OCI-LY7 (cell line): Measurements from ENCODE around the gene MAGEF1. TPM values are rescaled to one million over a fixed set of nuclear protein-coding genes. Genes with fewer than 3 reads are reported as not detected.

ENCODE experiments used
- BruUV-seq: library from RNA; stranded (reverse); fragments of 400-500 nt; replicated peaks from 2 replicates; lab custom pipeline; 2021; lab: Mats Ljungman, UMichigan
- CTCF ChIA-PET: fragments of 300-600 bp; sonication (Branson Sonifier 250); formaldehyde crosslinking; loops from one replicate; lab custom pipeline; 2022; ENCODE audit warnings: antibody characterized with exemption; ENCODE audit not compliant: unreplicated experiment; lab: Charles Lee
- POLR2A ChIA-PET: fragments of 300-600 bp; sonication (Branson Sonifier 250); formaldehyde crosslinking; loops from one replicate; lab custom pipeline; 2022; ENCODE audit warnings: antibody characterized with exemption; lab: Charles Lee
- DNase-seq: peaks from one replicate; pipeline ENCODE4 v3.0.0-alpha.2; 2015; ENCODE audit warnings: low spot score
- H2AFZ ChIP-seq: fragments of 200-600 bp; sonication (generic), shearing (Covaris generic); 2 replicates; pipeline ENCODE4 v1.6.1; 2014; ENCODE audit warnings: mild to moderate bottlenecking, antibody characterized with exemption, low read length, moderate library complexity
- H3K27ac ChIP-seq: fragments of 200-600 bp; sonication (generic); 2 replicates; pipeline ENCODE4 v1.5.1; 2014; ENCODE audit warnings: mixed run types, low read depth, mild to moderate bottlenecking, moderate library complexity, low read length, inconsistent platforms; ENCODE audit not compliant: poor library complexity, severe bottlenecking
- H3K36me3 ChIP-seq: fragments of 200-600 bp; sonication (generic); 2 replicates; pipeline ENCODE4 v1.6.1; 2014; ENCODE audit warnings: mild to moderate bottlenecking, antibody characterized with exemption, low read length, moderate library complexity, mixed read lengths; ENCODE audit not compliant: insufficient read depth
- H3K4me1 ChIP-seq: fragments of 200-600 bp; sonication (generic); 2 replicates; pipeline ENCODE4 v1.5.1; 2014; ENCODE audit warnings: mild to moderate bottlenecking, low read length; ENCODE audit not compliant: insufficient read depth, poor library complexity, severe bottlenecking
- H3K4me2 ChIP-seq: fragments of 200-600 bp; sonication (generic); 2 replicates; pipeline ENCODE4 v1.6.1; 2014; ENCODE audit warnings: mild to moderate bottlenecking, low read length
- H3K4me3 ChIP-seq: fragments of 200-600 bp; sonication (generic); 2 replicates; pipeline ENCODE4 v1.5.1; 2014; ENCODE audit warnings: mild to moderate bottlenecking, low read depth, low read length; ENCODE audit not compliant: poor library complexity, severe bottlenecking
- H3K79me2 ChIP-seq: fragments of 200-600 bp; sonication (generic); 2 replicates; pipeline ENCODE4 v1.6.1; 2016; ENCODE audit warnings: low read depth, mild to moderate bottlenecking, low read length, moderate library complexity, mixed read lengths; ENCODE audit not compliant: insufficient read depth
- H3K9me2 ChIP-seq: fragments of 200-600 bp; sonication (generic); 2 replicates; pipeline ENCODE4 v1.6.1; 2016; ENCODE audit warnings: mild to moderate bottlenecking, low read length, mixed read lengths; ENCODE audit not compliant: insufficient read depth
- H3K9me3 ChIP-seq: fragments of 200-600 bp; sonication (generic); 2 replicates; pipeline ENCODE4 v1.6.1; 2014; ENCODE audit warnings: mild to moderate bottlenecking, mixed run types, low read length, mixed read lengths
- H4K20me1 ChIP-seq: fragments of 200-600 bp; sonication (generic); 2 replicates; pipeline ENCODE4 v1.6.1; 2014; ENCODE audit warnings: mild to moderate bottlenecking, antibody characterized with exemption, low read length, moderate library complexity, mixed read lengths; ENCODE audit not compliant: insufficient read depth
- EZH2phosphoT487 ChIP-seq: fragments of 200-600 bp; sonication (generic); IDR thresholded peaks from 2 replicates; pipeline ENCODE4 v1.6.1; 2018; ENCODE audit warnings: low read depth, borderline replicate concordance, mild to moderate bottlenecking, mixed run types, antibody characterized with exemption, low read length, moderate library complexity, mixed read lengths
- intact Hi-C: fragments of 100-400 bp; cut with micrococcal nuclease; formaldehyde crosslinking; loops from one replicate; pipeline ENCODE4 v1.10.0; 2022; ENCODE audit not compliant: unreplicated experiment
- total RNA-seq, 2 experiments: library from RNA; depleted of rRNA in 1 of 2; stranded (reverse); fragments of >200 nt in 1 of 2; shearing (Covaris generic) in 1 of 2; gene quantifications; 2 replicates each; pipeline ENCODE4 v1.2.3, GENCODE V29; 2014 to 2022
- TF ChIP-seq, protein P1 (sequence below): fragments of 200-600 bp; sonication (generic); conservative IDR thresholded peaks from 2 replicates; pipeline ENCODE4 v1.5.1; 2014; ENCODE audit warnings: mild to moderate bottlenecking, antibody characterized with exemption, low read length, moderate library complexity, mixed read lengths

Gene MAGEF1
- total RNA-seq, 2 experiments from 2014 or later, result 29.2 to 47.8 TPM

DNA sequence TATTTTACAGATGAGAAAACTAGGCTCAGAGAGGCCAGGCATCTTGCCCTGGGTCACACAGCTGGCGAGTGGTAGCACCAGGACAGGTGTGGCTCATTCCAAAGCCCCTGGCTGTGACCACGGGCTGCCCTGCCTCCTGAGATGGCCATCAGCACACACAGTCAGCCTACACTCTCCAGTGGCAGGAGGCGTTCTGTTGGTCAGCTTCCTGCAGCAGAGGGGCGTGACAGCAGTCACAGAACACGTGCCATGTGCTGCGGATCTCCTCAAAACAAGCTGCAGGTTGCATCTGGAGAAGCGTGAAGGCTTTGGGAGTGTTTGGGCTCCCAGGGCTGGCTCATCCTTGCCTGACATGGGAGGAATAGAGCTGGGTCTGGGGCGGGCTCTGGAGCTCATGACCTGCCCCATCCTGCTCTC, 43.5 kb upstream of the MAGEF1 start:
- no peaks in the 10 kb centered on the region for H3K36me3 ChIP-seq
- ChIA-PET POLR2A (interaction anchor here (0.9 kb wide), 1 partner anchor 12 kb away, joined by 3 read pairs; no protein-coding TSS in a partner anchor), CTCF (no interaction called here)
- no peak overlapping the region for H3K27ac ChIP-seq
- H3K9me3 ChIP-seq, result no peaks in the 10 kb centered on the region
- no peak overlapping the region for H3K4me2 ChIP-seq
- H3K79me2 ChIP-seq, result no peaks in the 10 kb centered on the region
- no peaks in the 10 kb centered on the region for H4K20me1 ChIP-seq
- no peak for TF ChIP-seq EZH2phosphoT487
- TF ChIP-seq, protein P1, sequence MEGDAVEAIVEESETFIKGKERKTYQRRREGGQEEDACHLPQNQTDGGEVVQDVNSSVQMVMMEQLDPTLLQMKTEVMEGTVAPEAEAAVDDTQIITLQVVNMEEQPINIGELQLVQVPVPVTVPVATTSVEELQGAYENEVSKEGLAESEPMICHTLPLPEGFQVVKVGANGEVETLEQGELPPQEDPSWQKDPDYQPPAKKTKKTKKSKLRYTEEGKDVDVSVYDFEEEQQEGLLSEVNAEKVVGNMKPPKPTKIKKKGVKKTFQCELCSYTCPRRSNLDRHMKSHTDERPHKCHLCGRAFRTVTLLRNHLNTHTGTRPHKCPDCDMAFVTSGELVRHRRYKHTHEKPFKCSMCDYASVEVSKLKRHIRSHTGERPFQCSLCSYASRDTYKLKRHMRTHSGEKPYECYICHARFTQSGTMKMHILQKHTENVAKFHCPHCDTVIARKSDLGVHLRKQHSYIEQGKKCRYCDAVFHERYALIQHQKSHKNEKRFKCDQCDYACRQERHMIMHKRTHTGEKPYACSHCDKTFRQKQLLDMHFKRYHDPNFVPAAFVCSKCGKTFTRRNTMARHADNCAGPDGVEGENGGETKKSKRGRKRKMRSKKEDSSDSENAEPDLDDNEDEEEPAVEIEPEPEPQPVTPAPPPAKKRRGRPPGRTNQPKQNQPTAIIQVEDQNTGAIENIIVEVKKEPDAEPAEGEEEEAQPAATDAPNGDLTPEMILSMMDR, result no peak
- intact Hi-C loops, result no loop called here
- H3K4me3 ChIP-seq, result no peak overlapping the region
- no peak for DNase-seq
- no TSS peak for BruUV-seq
- H2AFZ ChIP-seq, result no peak overlapping the region
- H3K9me2 ChIP-seq, result no peaks in the 10 kb centered on the region
- peaks cover 6% of the 10 kb centered on the region for H3K4me1 ChIP-seq

DNA sequence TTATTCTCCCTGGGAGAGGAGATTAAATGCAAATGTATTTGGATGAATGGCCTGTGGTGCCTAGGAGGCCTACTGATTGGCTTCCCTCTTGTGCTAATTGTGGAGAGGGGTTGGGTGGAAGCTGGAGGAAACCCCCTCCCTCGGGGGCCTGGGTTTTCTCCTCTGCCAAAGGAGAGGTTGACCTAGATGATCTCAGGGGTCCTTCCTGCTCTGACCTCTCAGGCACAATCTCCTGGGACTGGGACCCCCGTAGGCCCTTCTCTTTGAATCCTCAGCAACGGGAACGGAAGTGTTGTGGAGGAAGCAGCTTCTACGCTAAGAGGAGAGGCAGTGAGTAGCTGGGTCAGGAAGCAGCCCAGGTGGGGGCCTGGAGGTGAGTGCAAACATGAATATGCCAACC, 40.5 kb upstream of the MAGEF1 start:
- ChIA-PET CTCF (no interaction called here), POLR2A (no interaction called here)
- H4K20me1 ChIP-seq, result no peaks in the 10 kb centered on the region
- no peak overlapping the region for H3K4me3 ChIP-seq
- H3K36me3 ChIP-seq, result no peaks in the 10 kb centered on the region
- H3K9me3 ChIP-seq, result no peaks in the 10 kb centered on the region
- H3K4me1 ChIP-seq, result peaks cover 6% of the 10 kb centered on the region
- no TSS peak for BruUV-seq
- H3K4me2 ChIP-seq, result no peak overlapping the region
- H3K27ac ChIP-seq, result no peak overlapping the region
- no peak for DNase-seq
- H3K79me2 ChIP-seq, result no peaks in the 10 kb centered on the region
- H3K9me2 ChIP-seq, result no peaks in the 10 kb centered on the region
- no peak overlapping the region for H2AFZ ChIP-seq
- TF ChIP-seq, protein P1, result no peak
- intact Hi-C loops, result no loop called here

DNA sequence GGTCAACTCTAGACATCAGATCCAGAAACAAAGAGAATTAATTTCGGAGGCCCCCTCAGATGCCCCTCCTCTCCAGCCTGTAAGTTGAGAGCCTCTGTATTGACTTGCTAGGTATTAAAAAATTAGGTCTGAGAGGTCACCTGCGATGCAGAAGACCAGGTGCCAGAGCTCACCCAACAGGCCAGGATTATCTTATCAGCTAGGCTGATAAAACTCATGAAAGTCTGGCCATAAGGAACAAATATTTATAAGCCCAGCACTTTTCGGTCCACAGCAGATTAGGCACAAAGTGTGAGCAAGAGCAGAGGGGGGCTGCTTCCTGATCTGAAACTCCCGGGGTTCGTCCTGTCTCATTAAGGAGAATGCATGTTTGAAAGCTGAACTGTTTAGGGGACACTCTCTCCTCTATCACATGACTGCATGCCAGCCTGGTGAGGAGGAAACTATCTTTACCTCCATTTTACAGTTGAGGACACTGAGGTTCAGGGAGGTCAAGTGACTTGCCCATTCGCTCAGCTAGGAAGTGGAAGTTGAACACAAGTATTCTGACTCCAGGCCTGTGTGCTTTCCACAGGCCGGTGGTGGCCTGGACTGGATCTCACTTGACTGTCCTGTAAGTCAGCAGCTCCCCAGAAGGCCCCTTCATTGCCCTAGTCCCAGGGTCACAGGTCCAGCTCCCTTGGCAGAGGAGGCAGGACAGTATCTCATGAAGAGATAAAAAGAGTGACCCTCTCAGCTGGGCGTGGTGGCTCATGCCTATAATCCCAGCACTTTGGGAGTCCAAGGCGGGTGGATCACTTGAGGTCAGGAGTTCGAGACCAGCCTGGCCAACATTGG, 39.6 kb upstream of the MAGEF1 start:
- no peak for DNase-seq
- Histone ChIP-seq H4K20me1 (no peaks in the 10 kb centered on the region), H3K4me3 (no peak overlapping the region), H3K79me2 (no peaks in the 10 kb centered on the region), H3K27ac (no peak overlapping the region), H3K9me3 (no peaks in the 10 kb centered on the region), H3K4me1 (peaks cover 5% of the 10 kb centered on the region), H2AFZ (no peak overlapping the region), H3K4me2 (no peak overlapping the region), H3K9me2 (no peaks in the 10 kb centered on the region), H3K36me3 (no peaks in the 10 kb centered on the region)
- POLR2A ChIA-PET, result interaction anchor here (0.8 kb wide), 1 partner anchor 9 kb away, joined by 3 read pairs; no protein-coding TSS in a partner anchor
- CTCF ChIA-PET, result interaction anchor here (0.7 kb wide), 1 partner anchor 15 kb away, joined by 5 read pairs; no protein-coding TSS in a partner anchor
- no peak for TF ChIP-seq EZH2phosphoT487
- intact Hi-C loops, result no loop called here
- no TSS peak for BruUV-seq
